ENCODE measurements around the gene KCNK1.

- TF ChIP-seq POLR2A (IDR thresholded peaks at IDR 0.05): no peak
- no peak for TF ChIP-seq CTCF (IDR thresholded peaks at IDR 0.05)
- no peak for TF ChIP-seq EP300 (IDR thresholded peaks at IDR 0.05)
- TF ChIP-seq POLR2AphosphoS5 (IDR thresholded peaks at IDR 0.05): no peak
Measured at GRCh38 chr1:233635765-233636502, 22.0 kb downstream of the KCNK1 start.
